Measurements from ENCODE around the gene NCAM1. TPM values are rescaled to one million over a fixed set of nuclear protein-coding genes. Genes with fewer than 3 reads are reported as not detected.

The NCAM1 gene
- total RNA-seq, 1 donor from 2014 or later: 33.6 TPM

- intact Hi-C loops (cut with DNase I): no loop called here
- no peak for TF ChIP-seq CTCF (IDR thresholded peaks at IDR 0.05)
- TF ChIP-seq POLR2AphosphoS5 (IDR thresholded peaks at IDR 0.05; ENCODE audit: insufficient read depth in 1 of 2, low read depth in 1 of 2): no peak
- TF ChIP-seq POLR2A (IDR thresholded peaks at IDR 0.05): no peak
- no peak overlapping the region for H3K27ac ChIP-seq
Observed at GRCh38 chr11:113072237-113072858, 111.1 kb downstream of the NCAM1 start.

GRCh38 chr11:113073290-113073953, 112.2 kb downstream of the NCAM1 start:
- Histone ChIP-seq H3K4me1 (no peaks in the 10 kb centered on the region), H3K27ac (no peak overlapping the region), H3K9me3 (no peaks in the 10 kb centered on the region), H3K36me3 (no peaks in the 10 kb centered on the region), H3K4me3 (no peak overlapping the region), H3K27me3 (no peaks in the 10 kb centered on the region)
- DNase-seq (ENCODE audit: extremely low spot score in 2 of 2): no peak
- intact Hi-C loops (cut with DNase I): no loop called here
- TF ChIP-seq POLR2A (IDR thresholded peaks at IDR 0.05) (no peak), CTCF (IDR thresholded peaks at IDR 0.05) (no peak), POLR2AphosphoS5 (IDR thresholded peaks at IDR 0.05; ENCODE audit: insufficient read depth in 1 of 2, low read depth in 1 of 2) (no peak)

More at GRCh38 chr11:113072237-113072858, 111.1 kb downstream of the NCAM1 start:
- Histone ChIP-seq H3K4me3 (no peak overlapping the region), H3K4me1 (no peaks in the 10 kb centered on the region), H3K9me3 (no peaks in the 10 kb centered on the region), H3K36me3 (no peaks in the 10 kb centered on the region), H3K27me3 (no peaks in the 10 kb centered on the region)
- DNase-seq (ENCODE audit: extremely low spot score in 2 of 2): no peak

GRCh38 chr11:113075586-113076095, 114.4 kb downstream of the NCAM1 start:
- H3K4me1 ChIP-seq: no peaks in the 10 kb centered on the region
- no peaks in the 10 kb centered on the region for H3K27me3 ChIP-seq
- TF ChIP-seq POLR2A (IDR thresholded peaks at IDR 0.05): no peak
- H3K4me3 ChIP-seq: no peak overlapping the region
- H3K27ac ChIP-seq: no peak overlapping the region
- H3K36me3 ChIP-seq: no peaks in the 10 kb centered on the region
- H3K9me3 ChIP-seq: no peaks in the 10 kb centered on the region
- intact Hi-C loops (cut with DNase I): no loop called here
- no peak for DNase-seq (ENCODE audit: extremely low spot score in 2 of 2)

- H3K27me3 ChIP-seq: no peaks in the 10 kb centered on the region
- no peaks in the 10 kb centered on the region for H3K36me3 ChIP-seq
- H3K27ac ChIP-seq: no peak overlapping the region
- no peaks in the 10 kb centered on the region for H3K4me1 ChIP-seq
- H3K4me3 ChIP-seq: no peak overlapping the region
- DNase-seq (ENCODE audit: extremely low spot score in 2 of 2): no peak
- intact Hi-C loops (cut with DNase I): no loop called here
- H3K9me3 ChIP-seq: no peaks in the 10 kb centered on the region
- TF ChIP-seq CTCF (IDR thresholded peaks at IDR 0.05): no peak
- TF ChIP-seq POLR2AphosphoS5 (IDR thresholded peaks at IDR 0.05; ENCODE audit: insufficient read depth in 1 of 2, low read depth in 1 of 2): no peak
- no peak for TF ChIP-seq POLR2A (IDR thresholded peaks at IDR 0.05)
Observed at GRCh38 chr11:113077379-113077778, 116.2 kb downstream of the NCAM1 start.

- DNase-seq (ENCODE audit: extremely low spot score in 2 of 2): no peak
- intact Hi-C loops (cut with DNase I): no loop called here
Observed at GRCh38 chr11:113082341-113082955, 121.2 kb downstream of the NCAM1 start.

More at GRCh38 chr11:113082341-113082955, 121.2 kb downstream of the NCAM1 start:
- Histone ChIP-seq H3K36me3 (no peaks in the 10 kb centered on the region), H3K27me3 (no peaks in the 10 kb centered on the region), H3K4me3 (no peak overlapping the region), H3K27ac (no peak overlapping the region), H3K4me1 (no peaks in the 10 kb centered on the region), H3K9me3 (no peaks in the 10 kb centered on the region)
- no peak for TF ChIP-seq POLR2AphosphoS5 (IDR thresholded peaks at IDR 0.05; ENCODE audit: insufficient read depth in 1 of 2, low read depth in 1 of 2)
- TF ChIP-seq POLR2A (IDR thresholded peaks at IDR 0.05): no peak
- no peak for TF ChIP-seq CTCF (IDR thresholded peaks at IDR 0.05)

Data from vagina (tissue), 2 donors.